Measurements from ENCODE around the gene ZDHHC7.
A peak's percentile ranks its signal among the peaks of the same experiment; 100 is the strongest.

ZDHHC7 gene

DNA sequence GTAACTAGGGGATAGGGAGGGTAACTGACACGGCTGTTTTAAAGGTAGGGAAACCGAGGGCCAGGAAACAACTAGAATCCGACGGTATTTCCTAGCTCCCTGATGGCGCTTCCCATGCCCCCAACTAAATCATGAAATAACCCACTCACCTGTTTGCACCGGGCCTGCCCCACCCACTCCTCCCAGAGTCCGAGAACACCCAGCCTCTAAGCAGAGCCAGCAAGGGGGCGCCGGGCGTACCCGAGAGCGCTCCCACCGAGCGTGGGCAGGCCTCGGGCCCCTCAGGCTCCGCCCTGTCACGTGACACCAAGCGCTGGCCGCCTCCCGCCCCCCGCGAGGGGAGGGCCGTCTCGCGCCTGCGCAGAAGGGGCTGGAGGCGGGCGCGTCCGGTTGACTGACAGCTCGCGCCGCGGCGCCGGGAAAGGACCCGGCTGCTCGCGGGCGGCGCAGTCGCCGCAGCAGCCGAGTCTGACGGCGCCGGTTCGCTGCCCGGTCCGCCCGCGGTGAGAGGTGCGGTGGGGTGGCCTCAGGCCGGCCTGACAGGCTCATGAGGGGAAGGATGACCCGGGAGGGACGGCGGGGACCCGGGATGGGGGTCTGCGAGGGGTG is 16.1 kb upstream of the ZDHHC7 start, which contains the start of gene KIAA0513:
TSS of gene KIAA0513 (plus strand) at position 447 of the 609 bp plus-strand sequence. CDS start 39,277 bp downstream, outside the sequence.
- POLR2A ChIA-PET: interaction anchor here (1.3 to 2.4 kb wide), 3 partner anchors 16 to 45 kb away, joined by 4 to 15 read pairs (median 5); partner anchors contain the start of gene ZDHHC7
- DNase-seq (ENCODE audit: low read depth, low spot score): no peak
- peak within 1 kb of the TSS; percentile 81 for H3K4me3 ChIP-seq (ENCODE audit: low read depth, low read length)
- peak; percentile 34 for TF ChIP-seq CTCF (IDR thresholded peaks at IDR 0.05; ENCODE audit: insufficient read depth, low read length, missing control alignments)
- CTCF ChIA-PET: interaction anchor here (0.6 to 2.6 kb wide), 15 partner anchors 11 to 73 kb away, joined by 3 to 18 read pairs (median 4); no protein-coding TSS in a partner anchor

DNA sequence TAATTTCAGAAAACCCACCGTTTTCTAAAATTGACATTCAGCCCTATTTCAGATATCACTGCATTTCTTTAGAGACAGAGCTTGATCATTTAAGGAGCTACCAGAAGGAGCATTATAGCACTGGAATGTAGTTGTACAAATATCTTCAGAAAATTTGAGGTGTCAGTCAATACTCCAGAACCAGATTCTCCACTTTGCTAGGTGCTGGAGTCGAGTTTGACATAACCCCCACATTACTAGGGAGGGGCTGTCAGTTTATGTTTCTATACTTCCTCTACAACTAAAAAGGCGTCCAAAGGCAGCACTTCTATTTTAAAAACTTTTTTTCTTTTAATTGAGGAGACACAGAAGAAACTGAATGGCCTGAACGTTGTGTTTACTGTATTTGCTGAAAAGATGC is 15.4 kb upstream of the ZDHHC7 start:
- no peak for TF ChIP-seq CTCF (IDR thresholded peaks at IDR 0.05; ENCODE audit: insufficient read depth, low read length, missing control alignments)
- no peak for DNase-seq (ENCODE audit: low read depth, low spot score)
- peak overlapping the region; percentile 81 for H3K4me3 ChIP-seq (ENCODE audit: low read depth, low read length)
- POLR2A ChIA-PET: interaction anchor here (1.3 to 2.4 kb wide), 3 partner anchors 15 to 46 kb away, joined by 4 to 15 read pairs (median 5); partner anchors contain the start of gene ZDHHC7
- CTCF ChIA-PET: interaction anchor here (0.6 to 2.6 kb wide), 16 partner anchors 10 to 419 kb away, joined by 3 to 18 read pairs (median 3); no protein-coding TSS in a partner anchor

DNA sequence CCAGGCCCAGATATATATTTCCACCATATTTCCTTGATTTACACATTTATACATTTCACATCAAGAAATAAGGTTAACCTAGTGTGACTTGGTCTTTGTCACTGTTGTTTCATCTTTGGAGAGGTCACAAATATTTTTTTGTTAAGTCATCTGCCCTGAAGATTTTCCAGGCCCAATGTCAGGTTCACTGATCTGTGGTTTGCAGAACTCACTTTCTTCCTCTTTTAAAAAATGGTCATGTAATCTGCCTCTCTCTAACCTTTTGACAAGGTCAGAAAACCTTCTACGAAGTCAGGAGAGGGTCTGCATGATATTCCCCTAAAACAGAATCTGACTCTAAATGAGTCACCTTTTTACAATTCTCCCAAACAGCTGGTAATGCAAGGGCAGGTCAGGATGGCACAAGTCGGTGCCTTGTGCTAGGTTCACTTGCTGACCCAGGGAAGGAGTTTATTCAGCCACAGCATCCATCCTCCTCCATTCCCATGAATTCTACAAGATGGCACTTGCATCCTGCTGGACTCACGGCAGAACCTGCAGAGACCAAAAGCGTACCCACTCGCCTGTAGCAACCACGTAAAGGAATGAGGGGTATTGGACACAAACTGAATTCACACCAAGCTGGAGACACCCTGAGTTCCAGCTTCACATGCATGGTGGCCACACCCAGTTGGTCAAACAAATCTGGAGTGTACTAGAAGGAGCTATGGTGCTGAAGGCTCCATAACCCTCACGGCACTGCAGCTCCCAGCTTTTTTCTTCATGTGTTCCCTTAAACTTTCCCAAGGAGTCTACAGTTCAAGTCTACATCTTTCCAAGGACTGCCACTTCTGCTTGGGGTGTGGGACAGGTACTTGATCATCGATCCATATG is 14.7 kb upstream of the ZDHHC7 start:
- no peak overlapping the region for H3K4me3 ChIP-seq (ENCODE audit: low read depth, low read length)
- DNase-seq (ENCODE audit: low read depth, low spot score): no peak
- ChIA-PET POLR2A (interaction anchor here (2.4 kb wide), 1 partner anchor 15 kb away, joined by 15 read pairs; the partner anchor contains the start of gene ZDHHC7), CTCF (interaction anchor here (0.8 to 2.6 kb wide), 8 partner anchors 10 to 61 kb away, joined by 3 to 18 read pairs (median 4); no protein-coding TSS in a partner anchor)
- no peak for TF ChIP-seq CTCF (IDR thresholded peaks at IDR 0.05; ENCODE audit: insufficient read depth, low read length, missing control alignments)

DNA sequence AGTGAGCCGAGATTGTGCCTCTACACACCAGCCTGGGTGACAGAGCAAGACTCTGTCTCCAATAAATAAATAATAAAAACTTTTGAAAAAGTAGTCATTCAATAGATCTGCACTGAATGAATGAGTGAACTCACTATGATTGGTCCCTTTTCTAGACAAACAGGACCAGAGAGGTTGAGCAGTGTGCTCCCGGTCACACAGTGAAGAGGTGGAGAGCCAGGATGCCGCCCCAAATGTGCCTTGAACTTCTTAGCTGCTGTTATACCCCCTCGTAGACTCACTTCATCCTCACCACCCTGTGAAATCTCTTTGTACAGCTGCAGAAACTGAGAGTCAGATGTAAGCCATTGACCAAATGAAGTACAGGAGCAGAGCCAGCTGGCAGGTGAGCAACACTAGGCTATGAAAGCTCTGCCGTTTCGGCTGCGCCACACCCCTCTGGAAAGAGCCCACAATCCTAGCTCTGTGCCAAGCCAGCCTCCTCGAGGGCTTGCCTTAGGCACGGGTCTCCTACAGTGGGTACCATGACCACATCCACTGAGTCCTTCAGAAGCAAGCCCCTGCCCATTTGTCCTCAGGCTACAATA is 8.4 kb upstream of the ZDHHC7 start:
- H3K4me3 ChIP-seq (ENCODE audit: low read depth, low read length): no peak overlapping the region
- POLR2A ChIA-PET: interaction anchor here (0.6 kb wide), 1 partner anchor 34 kb away, joined by 6 read pairs; no protein-coding TSS in a partner anchor
- no peak for DNase-seq (ENCODE audit: low read depth, low spot score)
- CTCF ChIA-PET: no interaction called here
- no peak for TF ChIP-seq CTCF (IDR thresholded peaks at IDR 0.05; ENCODE audit: insufficient read depth, low read length, missing control alignments)

DNA sequence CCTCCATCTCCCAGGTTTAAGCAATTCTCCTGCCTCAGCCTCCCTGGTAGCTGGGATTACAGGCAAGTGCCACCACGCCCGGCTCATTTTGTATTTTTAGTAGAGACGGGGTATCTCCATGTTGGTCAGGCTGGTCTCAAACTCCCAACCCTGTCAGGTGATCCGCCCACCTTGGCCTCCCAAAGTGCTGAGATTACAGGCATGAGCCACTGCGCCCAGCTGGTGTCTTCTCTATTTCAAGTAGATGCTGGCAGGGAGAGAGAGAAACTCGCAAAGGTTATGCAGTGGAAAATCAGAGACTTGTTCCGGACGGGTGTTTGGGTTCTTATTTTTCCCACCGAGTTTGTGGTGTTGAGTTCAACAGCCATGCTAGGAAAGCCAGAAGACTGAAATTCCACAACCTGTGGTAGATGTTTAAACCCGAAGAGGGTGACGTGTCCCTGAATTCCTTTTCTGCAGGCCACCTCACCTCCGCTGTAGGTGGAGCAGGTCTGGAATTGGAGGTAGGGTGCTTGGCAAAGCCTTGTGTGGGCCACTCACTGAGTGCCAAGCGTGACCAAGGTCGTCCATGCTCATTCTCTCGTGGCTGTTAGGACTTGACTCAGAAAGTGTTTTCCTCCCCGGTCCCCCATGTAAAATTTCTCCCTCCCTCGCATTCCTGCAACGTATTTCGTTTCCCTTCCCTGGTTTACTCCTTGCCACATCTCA is 7.3 kb upstream of the ZDHHC7 start:
- H3K4me3 ChIP-seq (ENCODE audit: low read depth, low read length): no peak overlapping the region
- ChIA-PET POLR2A (no interaction called here), CTCF (no interaction called here)
- DNase-seq (ENCODE audit: low read depth, low spot score): no peak
- TF ChIP-seq CTCF (IDR thresholded peaks at IDR 0.05; ENCODE audit: insufficient read depth, low read length, missing control alignments): no peak
